Measurements from ENCODE around the gene LIN28B. TPM values are rescaled to one million over a fixed set of nuclear protein-coding genes. Genes with fewer than 3 reads are reported as not detected.
"Not testable (repeated sequence)": the region's sequence is repeated elsewhere in the genome, so short reads cannot be mapped to it uniquely, and the experiment has no call there.

LIN28B gene
- total RNA-seq, 1 donor from 2014 or later, result 0.06 TPM

DNA sequence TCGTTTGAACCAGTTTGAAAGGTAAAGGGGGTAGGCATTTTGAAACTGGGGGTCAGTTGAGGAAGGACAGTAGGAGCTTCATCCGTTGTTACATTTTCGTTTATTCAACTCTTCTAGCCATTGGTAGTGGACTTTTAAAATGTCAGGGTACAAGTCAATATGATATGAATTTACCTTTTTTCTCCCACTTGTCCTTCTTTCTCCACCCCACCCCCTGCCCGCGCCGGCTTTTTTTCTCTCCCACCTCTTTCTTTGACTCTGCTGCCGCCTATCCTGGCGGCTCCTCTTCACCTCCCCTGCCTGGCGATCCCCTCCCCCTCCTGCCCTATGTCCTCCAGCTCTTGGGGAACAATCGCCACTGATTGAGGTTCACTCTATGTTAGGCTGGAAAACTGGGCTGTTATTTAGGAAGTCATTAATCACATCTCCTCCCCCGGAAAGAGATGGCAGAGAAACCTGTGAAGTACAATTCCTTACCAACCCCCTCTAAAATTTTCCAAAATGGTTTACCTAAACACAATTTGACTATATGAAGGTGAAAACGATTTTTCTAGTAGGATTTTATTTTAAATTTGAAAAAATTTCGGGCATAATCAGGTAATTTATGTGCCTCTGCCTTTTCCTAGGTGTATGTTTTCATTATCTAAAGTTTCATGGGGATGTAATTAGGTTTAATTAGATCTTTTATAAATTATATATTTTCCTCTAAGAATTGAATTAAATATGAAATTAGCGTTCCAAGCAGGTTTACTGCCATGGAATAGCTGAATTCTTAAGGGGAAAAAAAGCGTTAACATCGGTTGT, 778 bp upstream of the LIN28B start:
- no peak for DNase-seq (ENCODE audit: extremely low read depth, low read depth, low spot score)

DNA sequence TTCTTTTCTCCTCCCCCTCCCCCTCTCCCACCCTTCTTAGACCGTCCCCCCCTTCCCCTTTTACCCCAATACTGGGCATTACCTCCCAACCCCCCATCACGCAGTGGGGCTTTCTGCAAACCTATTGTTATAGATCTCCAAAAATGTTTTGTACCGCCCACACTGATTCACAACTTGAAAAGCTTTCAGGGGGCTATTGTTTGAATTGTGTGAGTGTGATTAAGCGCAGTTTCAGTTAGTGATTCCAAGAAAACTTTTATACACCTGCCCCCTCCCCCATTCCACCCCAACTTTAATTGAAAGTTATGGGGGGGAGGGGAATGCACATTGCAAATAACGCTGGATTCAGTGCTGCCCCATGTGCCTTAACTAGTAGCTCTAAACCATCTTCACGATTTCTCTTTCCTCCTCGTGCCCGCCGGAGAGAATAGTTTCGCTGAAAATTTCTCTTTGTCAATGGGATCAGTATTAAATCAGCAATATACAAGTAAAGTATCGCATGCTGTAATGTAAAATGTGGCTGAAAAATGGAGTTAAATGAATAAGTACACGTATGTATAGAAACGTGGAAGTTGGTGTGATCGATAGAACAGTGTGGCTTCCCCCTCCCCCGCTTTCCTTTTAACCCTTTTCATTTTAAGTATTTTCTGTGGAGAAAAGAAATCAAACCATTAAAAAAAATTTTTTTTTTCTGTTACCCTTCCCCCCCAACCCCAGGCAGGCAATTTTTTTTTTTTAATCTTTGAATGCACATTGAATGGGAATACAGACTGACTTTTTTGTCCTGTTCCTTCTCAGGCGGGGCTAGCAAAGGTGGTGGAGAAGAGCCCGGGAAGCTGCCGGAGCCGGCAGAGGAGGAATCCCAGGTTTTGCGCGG, 632 bp downstream of the LIN28B start:
- no peak for DNase-seq (ENCODE audit: extremely low read depth, low read depth, low spot score)

DNA sequence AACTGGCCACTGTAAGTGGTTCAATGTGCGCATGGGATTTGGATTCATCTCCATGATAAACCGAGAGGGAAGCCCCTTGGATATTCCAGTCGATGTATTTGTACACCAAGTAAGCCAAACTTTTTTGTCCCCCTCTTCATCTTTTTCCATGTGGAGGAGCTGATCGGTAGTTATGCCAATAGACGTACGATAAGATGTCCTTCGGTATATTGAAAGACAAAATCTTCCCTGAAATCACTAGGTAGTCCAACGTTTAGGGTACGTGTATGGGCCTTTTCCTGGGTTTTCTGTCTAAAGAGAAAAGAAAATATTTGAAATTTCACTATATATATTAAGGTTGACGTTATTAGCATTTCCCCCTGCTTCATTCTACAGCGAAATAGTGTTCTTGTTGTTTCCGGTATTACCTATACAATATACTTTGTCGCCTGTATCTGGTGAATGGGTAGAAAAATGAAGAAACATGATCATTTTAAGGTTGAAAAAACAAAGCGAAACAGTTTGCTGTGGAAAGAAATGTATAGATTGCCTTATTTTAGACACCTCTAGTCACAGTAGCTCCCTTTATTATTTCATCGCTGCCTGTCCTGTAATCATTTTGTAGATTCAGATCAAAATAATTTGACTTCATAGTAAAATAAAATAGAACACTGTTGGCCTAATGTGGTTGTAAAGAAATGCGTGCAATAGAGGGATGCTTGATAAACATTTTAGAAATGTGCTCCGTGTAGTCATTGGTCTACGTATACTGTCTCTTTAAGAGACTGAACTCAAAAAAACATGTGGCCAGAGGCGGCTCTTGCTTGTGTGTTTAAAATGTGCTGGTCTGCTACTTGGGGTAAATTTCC, 1.5 kb downstream of the LIN28B start:
- no peak for DNase-seq (ENCODE audit: extremely low read depth, low read depth, low spot score)

DNA sequence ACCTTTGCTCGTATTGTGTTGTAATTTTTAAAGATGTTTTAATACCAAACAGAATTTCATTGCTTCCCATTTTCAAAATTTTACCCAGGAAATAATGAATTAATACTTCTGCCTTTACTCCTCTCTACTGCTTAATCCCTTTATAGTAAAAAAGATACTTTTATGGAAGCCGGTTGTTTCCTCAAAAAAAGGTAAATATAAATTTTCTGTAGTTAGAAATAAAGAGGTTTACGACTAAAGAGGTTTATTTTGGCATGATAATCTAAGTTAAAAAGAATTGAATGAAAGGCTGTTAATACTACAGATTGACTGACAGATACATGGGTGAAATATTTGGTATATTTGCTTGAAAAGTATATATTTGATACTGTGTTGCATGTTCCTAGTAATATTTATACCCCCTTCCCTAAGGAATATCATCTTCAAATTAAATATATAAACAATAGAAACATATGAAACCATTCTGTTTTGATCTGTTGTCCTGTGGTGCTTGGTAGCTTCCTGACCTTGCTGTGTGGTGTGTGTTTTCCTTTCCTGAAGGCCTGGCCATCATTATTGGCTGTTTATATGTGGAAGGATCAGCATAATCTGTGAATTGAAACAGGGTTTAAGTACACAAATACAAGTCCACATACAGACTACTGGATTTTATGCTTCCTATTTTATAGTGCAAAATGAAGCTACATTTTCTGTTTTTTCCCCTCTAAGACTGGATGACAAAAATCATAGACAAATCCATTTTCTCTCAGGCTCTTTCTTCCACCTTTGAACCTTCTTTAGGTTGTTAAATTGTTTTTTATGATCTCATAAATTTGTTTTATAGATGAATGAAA, 2.3 kb downstream of the LIN28B start:
- DNase-seq (ENCODE audit: extremely low read depth, low read depth, low spot score), result no peak

DNA sequence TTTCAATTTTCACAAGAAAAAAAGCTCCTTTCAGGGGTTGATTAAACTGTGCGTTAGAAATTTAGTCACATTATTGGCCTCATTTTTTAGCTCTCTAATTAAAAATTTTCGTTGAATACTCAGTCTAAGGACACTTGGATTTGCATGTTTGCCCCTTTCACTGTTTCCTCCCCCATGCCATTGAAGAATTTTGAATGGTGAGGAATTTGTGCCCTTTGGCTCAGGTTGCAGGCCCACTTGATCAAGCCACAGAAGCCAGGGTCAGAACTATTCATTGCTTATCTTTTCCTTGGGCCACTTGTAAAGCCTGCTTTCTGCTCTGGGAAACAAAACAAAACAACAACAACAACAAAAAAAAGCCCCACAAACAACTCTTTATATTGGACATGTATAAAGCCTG, 12.2 kb downstream of the LIN28B start:
- no peak for DNase-seq (ENCODE audit: extremely low read depth, low read depth, low spot score)

DNA sequence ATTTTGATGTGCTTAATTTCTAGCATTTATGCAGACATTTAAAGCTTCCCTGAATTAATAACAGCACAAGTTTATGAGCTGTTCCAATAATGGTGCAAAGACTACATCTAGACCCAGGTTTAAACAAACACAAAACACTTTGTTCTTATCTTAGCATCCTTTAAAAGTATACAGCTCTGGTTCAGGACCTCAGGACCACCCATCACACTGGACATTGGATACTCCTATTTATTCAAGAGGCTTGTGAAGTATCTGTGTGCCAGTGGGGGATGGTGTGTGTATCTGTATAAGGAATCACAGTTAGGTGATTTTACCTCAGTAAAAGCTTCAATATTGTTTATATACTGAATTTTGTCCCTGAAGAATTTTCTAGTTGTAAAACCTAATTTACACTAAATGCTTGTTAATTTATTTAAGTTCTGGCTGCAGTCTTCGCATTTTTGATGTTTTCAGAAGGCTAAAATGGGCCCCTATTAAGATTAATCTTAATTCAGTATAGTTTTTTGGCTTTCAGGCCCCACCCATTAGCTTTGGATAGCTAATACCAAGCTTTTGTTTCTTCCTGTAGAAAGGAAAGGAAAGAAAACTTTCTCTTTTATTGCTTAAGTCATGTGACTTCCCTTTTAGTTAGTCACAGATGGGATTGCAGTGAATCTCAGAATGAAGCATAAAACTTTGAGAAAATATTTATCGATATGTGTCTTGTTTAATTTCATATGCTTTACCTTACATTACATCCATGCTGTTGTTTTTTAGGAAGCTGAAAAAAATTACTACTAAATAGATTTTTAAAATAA, 13.1 kb downstream of the LIN28B start:
- DNase-seq (ENCODE audit: extremely low read depth, low read depth, low spot score), result no peak

DNA sequence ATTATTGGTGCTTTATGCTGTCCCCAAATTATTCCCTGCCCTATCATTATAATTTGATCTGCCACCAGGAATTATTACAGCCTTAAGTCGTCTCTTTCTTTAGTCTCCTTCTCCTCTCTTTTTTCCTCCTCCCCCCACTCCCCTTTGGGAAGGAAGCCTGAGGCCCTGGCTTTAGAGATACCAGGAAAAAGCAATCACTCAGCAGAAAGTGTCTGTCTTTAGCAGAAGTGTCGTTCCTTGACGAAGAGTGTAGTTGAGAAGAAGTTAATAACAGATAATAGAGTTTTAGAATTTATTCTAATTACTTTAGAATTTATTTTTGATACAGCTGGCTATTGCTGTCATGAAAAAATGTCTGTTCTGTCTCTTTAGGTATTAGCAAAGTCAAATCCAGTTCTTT, 16.5 kb downstream of the LIN28B start:
- no peak for DNase-seq (ENCODE audit: extremely low read depth, low read depth, low spot score)

DNA sequence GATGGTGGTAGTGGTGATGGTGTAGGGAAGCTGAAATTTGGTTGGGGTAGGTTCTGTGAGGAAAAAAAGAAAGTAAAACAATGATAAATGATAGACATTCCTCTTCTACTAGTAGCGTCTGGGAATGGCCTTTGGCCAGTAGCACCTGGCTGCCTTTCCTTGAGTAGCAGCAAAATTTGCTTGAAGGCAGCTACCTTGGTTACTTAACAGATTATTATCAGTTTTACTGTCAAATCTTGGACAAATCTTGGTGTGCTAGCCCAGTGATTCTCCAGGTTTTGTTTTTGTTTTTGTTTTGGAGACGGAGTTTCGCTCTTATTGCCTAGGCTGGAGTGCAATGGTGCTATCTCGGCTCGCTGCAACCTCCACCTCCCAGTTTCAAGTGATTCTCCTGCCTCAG, 26.4 kb downstream of the LIN28B start:
- DNase-seq (ENCODE audit: extremely low read depth, low read depth, low spot score), result no peak

DNA sequence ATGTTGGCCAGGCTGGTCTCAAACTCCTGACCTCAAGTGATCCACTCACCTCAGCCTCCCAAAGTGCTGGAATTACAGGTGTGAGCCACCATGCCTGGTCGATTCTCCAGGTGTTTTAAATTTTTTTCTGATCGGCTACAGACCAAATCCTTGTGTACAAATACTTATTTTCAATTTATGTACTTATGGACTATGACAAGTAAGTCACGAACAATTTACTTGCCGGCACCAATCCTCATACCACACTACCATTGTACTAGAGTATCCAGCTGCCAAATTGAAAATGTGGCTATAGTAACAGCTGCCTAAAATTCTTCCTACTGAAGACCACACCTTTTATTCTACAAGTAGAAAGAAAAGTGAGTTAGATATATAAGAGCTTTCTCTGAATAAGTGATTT, 26.9 kb downstream of the LIN28B start:
- no peak for DNase-seq (ENCODE audit: extremely low read depth, low read depth, low spot score)

DNA sequence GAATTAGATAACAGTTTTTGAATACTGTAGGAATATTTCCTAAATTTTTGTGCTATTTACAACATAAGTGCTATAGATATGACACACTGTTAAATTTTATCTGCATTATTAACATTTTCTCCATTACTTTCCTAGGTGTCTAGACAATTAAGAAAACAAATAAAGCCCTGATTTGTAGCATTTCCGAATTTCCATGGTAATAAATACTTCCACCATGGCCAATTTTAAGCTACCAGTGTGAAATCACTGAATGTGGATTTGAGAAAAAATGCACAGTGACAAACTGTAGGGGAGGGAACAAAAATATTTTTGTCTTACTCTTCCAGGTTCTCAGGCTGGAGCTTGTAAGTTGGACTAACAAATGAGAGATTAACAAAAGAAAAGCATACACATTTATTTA, 27.9 kb downstream of the LIN28B start:
- DNase-seq (ENCODE audit: extremely low read depth, low read depth, low spot score), result no peak

DNA sequence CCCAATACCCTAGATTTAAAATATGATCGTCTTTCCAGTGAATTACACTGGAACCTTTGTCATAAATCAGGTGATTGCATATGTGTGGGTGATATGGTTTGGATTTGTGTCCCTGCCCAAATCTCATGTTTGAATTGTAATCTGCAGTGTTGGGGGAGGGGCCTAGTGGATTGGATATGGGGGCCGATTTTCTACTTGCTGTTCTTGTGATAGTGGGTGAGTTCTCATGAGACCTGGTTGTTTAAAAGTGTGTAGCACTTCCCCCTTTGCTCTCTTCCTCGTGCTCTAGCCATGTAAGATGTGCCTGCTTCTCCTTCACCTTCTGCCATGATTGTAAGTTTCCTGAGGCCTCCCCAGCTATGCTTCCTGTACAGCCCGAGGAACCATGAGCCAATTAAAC, 29.0 kb downstream of the LIN28B start:
- DNase-seq (ENCODE audit: extremely low read depth, low read depth, low spot score), result not testable (repeated sequence)

DNA sequence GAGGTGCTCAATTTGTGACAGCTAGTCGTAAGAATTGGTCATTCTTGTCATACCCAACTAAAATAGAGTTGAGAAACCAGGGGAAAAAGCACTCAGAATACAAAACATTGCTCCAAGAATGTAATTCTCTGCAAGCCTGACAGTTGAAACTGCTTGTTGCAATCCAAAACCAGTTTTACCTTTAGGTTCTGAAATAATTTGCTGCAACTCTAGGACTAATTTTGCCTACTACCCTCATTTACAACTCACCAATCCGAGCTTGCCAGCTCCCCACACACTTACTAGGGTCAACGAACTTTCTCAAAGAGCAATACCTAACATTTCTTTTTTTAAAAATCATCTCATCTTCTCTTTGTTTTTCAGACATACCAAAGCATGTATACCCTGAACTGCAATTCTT, 29.7 kb downstream of the LIN28B start:
- no peak for DNase-seq (ENCODE audit: extremely low read depth, low read depth, low spot score)

DNA sequence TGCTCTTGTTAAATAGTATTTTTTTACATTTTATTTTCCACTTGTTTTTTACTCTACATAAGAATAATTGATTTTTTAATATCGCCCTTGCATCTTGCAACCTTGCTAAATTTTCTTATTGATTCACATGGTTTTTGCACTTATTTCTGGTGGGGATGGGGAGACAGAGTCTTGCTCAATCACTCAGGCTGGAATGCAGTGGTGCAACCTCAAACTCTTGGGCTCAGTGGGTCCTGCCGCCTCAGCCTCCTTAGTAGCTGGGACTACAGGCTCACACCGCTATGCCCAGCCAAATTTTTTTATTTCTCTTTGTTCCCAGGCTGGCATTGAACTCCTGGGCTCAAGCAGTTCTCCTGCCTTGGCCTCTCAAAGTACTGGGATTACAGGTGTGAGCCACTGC, 30.3 kb downstream of the LIN28B start:
- DNase-seq (ENCODE audit: extremely low read depth, low read depth, low spot score), result no peak

DNA sequence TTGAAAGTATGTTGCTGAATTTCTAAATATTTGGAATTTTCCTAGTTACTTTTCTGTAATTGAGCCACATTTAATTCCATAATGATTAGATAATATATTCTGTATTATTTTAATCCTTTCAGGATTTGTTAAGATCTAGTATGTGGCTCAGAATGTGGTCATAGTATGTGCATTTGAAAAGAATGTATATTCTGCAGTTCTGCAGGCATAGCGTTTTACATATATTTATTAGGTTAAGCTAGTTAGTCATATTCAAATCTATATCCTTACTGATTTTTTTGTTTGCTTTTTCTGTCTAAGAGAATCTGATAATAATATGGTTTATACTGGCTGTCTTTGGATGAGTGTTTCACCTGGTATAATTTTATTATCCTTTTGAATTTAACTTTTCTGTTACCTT, 33.2 kb downstream of the LIN28B start:
- DNase-seq (ENCODE audit: extremely low read depth, low read depth, low spot score), result no peak

DNA sequence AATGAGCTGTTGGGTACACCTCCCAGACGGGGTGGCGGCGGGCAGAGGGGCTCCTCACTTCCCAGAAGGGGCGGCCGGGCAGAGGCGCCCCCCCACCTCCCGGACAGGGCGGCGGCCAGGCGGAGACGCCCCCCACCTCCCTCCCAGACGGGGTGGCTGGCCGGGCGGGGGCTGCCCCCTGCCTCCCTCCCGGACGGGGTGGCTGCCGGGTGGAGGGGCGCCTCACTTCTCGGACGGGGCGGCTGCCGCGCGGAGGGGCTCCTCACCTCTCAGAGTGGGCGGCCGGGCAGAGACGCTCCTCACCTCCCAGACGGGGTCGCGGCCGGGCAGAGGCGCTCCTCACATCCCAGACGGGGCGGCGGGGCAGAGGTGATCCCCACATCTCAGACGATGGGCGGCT, 34.2 kb downstream of the LIN28B start:
- DNase-seq (ENCODE audit: extremely low read depth, low read depth, low spot score), result not testable (repeated sequence)

DNA sequence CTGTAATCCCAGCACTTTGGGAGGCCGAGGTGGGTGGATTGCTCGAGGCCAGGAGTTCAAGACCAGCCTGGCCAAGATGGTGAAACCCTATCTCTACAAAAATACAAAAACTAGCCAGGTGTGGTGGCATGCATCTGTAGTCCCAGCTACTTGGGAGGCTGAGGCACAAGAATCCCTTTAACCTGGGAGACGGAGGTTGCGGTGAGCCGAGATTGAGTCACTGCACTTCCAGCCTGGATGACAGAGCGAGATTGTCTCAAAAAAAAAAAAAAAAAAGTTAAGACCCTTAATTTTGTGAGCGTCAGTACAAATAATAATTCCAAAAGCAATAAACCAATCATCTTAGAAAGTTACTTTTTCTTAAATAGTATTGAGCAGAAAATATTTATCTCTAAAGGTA, 36.7 kb downstream of the LIN28B start:
- not testable (repeated sequence) for DNase-seq (ENCODE audit: extremely low read depth, low read depth, low spot score)

DNA sequence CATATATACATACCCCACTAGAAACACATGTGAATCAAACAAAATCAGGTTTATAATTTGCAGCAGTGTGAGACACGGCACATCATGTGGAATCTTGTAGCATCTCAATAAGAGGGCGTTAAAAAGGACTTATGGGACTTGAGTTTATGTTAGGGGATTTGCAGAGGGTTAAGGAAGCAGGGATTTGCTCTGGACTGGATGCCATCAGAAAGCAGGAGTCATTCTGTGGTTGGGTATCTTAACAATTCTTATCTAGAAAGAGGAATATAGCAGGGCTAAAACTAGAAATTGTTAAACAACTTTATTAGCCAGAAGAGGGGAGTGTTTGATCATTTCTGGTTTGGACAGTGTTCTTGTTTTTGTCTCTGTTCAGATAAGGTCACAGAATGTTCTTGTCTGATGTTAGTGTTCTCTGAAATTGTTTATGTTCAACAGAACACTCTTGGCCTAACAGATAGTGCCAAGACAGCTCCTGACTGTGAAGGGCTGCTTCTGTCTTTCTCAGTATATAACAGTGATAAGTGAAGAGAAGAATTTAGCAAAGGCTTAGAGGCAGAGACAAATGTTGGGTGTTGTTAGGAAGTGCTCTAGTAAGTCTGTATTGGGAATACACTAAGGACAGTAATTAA, 39.2 kb downstream of the LIN28B start:
- DNase-seq (ENCODE audit: extremely low read depth, low read depth, low spot score), result peak; percentile 16

DNA sequence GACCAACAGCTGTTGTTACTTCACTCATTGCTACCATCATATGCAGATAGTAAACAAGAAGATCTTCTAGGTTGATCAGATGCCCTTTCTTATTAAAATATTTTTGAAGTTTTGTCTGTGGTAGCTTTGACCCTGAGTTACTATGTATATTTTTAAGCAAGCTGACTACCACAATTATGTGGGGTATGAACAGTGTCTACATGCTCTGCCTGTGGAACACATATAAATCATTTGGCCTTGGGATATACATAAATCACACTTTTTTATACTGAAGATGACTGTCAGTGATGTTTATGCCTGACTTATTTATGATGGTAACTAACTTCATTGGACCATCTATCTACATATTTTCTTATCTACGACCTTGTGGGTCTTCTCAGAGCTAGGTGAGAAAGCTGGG, 44.2 kb downstream of the LIN28B start:
- DNase-seq (ENCODE audit: extremely low read depth, low read depth, low spot score), result no peak

DNA sequence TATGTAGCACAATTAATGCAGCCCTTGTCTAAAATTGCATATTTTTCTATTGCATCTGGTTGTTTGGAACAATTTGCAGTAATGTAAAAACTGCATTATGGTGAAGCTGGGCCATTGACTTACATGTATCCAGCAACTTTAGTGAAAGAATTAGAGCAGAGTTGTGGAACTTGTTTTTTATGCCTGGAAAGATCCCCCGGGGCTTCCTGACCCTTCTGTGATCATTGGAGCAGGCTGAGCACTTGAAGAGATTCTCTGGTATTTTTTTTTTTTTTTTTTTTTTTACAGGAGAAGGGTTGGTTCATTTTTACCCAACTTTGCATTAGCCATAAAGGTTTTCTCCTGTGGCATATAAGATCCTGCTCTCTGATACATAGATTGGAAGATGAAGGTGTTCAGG, 45.0 kb downstream of the LIN28B start:
- DNase-seq (ENCODE audit: extremely low read depth, low read depth, low spot score), result no peak
